Smooth muscle cell of the pulmonary artery (primary cell): ENCODE results near the gene ANKS1B. TPM values are rescaled to one million over a fixed set of nuclear protein-coding genes. Genes with fewer than 3 reads are reported as not detected.

ENCODE experiments used
- total RNA-seq: library from RNA; depleted of rRNA; stranded (reverse); fragments of >200 nt; gene quantifications from 2 replicates; pipeline ENCODE4 v1.2.3, GENCODE V29; 2014

Gene ANKS1B
- 1.9 and 6.1 TPM in 2 replicates for total RNA-seq

GRCh38 chr12:99984271-99985128 lies at the start of gene ANKS1B:
TSS of gene ANKS1B (minus strand) at chr12:99984936. CDS start at chr12:99984237, 699 bp downstream.

GRCh38 chr12:99647453-99647852 lies 337.3 kb downstream of the ANKS1B start, which contains the start of gene GARIN6:
TSS of gene GARIN6 (plus strand) at chr12:99647753. CDS start at chr12:99648175, 422 bp downstream.

Other genes with a start within 250 kb of the ANKS1B start
- 41.7 and 58.5 TPM in 2 replicates for gene BLTP3B, start 157.9 kb upstream of the ANKS1B start, total RNA-seq
- 10.5 and 15.6 TPM in 2 replicates for gene ACTR6, start 215.9 kb upstream of the ANKS1B start, total RNA-seq